Astrocyte of the spinal cord (primary cell): ENCODE measurements around the gene ZEB1.

Experiments used
- DNase-seq: peaks from one replicate; pipeline ENCODE4 v3.0.0; 2011; ENCODE audit warnings: low read depth, low spot score
- H3K4me3 ChIP-seq: 2 replicates; pipeline ENCODE4 v1.5.1; 2011; ENCODE audit warnings: low read depth, mild to moderate bottlenecking, low read length, moderate library complexity
- in situ Hi-C: cut with HindIII; loops from 2 replicates; pipeline ENCODE4 v1.10.0; 2017; ENCODE audit warnings: low sequenced_read_pairs
- TF ChIP-seq, protein P1 (sequence below): IDR thresholded peaks from 2 replicates; pipeline ENCODE4 v1.5.1; 2012; ENCODE audit warnings: low read depth, mild to moderate bottlenecking, low read length, inconsistent platforms

Gene ZEB1

DNA sequence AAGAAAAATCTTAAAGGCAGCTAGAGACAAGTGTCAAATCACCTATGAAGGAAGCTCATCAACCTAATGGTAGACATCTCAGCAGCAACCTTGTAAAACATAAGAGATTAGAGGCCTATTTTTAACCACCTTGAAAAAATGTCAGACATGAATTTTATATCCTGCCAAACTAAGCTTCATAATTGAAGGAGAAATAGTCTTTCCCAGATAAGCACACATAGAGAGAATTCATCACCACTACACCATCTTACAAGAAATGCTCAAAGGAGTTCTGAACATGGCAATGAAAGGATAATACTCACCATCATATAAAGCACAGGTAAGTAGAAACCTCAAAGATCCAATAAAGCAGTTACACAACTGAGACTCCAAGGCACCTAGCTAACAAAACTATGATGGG, 156.5 kb downstream of the ZEB1 start:
- in situ Hi-C loops: no loop called here
- no peak for DNase-seq
- H3K4me3 ChIP-seq: no peak overlapping the region
- TF ChIP-seq, protein P1, sequence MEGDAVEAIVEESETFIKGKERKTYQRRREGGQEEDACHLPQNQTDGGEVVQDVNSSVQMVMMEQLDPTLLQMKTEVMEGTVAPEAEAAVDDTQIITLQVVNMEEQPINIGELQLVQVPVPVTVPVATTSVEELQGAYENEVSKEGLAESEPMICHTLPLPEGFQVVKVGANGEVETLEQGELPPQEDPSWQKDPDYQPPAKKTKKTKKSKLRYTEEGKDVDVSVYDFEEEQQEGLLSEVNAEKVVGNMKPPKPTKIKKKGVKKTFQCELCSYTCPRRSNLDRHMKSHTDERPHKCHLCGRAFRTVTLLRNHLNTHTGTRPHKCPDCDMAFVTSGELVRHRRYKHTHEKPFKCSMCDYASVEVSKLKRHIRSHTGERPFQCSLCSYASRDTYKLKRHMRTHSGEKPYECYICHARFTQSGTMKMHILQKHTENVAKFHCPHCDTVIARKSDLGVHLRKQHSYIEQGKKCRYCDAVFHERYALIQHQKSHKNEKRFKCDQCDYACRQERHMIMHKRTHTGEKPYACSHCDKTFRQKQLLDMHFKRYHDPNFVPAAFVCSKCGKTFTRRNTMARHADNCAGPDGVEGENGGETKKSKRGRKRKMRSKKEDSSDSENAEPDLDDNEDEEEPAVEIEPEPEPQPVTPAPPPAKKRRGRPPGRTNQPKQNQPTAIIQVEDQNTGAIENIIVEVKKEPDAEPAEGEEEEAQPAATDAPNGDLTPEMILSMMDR: no peak

DNA sequence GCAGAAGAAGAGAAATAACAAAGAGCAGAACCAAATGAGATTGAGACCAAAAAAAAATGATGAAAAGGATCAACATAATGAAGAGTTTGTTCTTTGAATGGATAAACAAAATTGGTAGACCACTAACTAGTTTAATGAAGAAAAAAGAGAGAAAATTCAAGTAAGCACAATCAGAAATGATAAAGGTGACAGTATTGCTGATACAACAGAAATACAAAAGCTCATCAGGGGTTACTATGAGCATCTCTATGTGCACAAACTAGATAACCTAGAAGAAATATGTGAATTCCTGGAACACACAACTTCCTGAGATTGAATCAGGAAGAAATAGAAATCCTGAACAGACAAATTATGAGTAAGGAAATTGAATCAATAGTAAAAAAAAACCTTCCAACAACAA, 157.1 kb downstream of the ZEB1 start:
- in situ Hi-C loops: no loop called here
- no peak overlapping the region for H3K4me3 ChIP-seq
- DNase-seq: no peak
- TF ChIP-seq, protein P1: no peak

DNA sequence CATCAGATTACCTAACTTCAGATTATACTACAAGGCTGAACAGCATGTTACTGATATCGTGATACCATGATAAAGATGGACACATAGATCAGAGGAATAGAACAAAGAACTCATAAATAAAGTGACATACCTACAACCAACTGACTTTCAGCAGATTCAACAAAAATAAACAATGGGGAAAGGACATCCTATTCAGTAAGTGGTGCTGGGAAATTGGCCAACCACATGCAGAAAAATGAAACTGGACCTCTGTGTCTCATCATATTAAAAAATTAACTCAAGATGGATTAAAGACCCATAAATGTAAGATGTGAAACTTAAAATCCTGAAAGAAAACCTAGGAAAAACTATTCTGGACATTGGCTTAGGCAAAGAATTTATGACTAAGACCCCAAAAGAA, 158.6 kb downstream of the ZEB1 start:
- H3K4me3 ChIP-seq: no peak overlapping the region
- TF ChIP-seq, protein P1: no peak
- DNase-seq: no peak
- in situ Hi-C loops: no loop called here

DNA sequence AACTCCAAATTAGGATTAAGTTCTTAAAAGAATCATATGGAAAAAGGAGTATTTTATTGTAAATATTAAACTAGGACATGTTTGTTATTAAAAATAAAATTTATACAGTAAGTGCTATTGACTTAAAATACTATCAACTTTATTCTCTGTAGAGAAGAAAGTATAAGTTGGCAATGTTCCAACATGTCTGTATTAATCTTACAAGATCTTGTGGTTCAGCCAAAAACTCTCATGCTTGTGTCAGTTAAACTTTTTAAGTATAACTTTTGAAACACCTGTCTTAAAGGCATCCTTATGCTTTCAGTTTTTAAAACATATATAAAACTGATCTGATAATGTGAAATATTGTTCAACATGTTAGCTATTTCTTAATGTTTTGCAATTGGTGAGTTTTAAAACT, 160.7 kb downstream of the ZEB1 start:
- in situ Hi-C loops: no loop called here

DNA sequence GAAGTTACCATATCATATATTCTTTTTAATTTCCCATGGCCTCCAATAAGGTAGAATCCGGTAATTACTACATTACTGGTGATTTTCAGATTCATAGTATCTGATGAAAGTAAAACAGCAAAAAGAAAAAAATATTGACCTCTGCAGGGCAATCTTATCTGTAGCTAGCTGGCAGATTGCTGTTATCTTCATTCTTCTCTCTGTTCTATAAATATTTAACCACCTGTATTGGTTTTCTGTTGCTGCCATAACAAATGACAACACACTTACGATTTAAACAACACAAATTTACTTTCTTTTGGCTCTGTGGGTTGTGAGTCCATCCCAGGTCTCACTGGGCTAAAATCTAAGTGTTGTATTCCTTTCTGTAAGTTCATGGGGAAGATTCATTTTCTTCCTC, 164.5 kb downstream of the ZEB1 start:
- in situ Hi-C loops: no loop called here
- H3K4me3 ChIP-seq: no peak overlapping the region
- DNase-seq: no peak
- TF ChIP-seq, protein P1: no peak

More for the DNA sequence above, 160.7 kb downstream of the ZEB1 start:
- no peak for DNase-seq
- TF ChIP-seq, protein P1: no peak
- no peak overlapping the region for H3K4me3 ChIP-seq

DNA sequence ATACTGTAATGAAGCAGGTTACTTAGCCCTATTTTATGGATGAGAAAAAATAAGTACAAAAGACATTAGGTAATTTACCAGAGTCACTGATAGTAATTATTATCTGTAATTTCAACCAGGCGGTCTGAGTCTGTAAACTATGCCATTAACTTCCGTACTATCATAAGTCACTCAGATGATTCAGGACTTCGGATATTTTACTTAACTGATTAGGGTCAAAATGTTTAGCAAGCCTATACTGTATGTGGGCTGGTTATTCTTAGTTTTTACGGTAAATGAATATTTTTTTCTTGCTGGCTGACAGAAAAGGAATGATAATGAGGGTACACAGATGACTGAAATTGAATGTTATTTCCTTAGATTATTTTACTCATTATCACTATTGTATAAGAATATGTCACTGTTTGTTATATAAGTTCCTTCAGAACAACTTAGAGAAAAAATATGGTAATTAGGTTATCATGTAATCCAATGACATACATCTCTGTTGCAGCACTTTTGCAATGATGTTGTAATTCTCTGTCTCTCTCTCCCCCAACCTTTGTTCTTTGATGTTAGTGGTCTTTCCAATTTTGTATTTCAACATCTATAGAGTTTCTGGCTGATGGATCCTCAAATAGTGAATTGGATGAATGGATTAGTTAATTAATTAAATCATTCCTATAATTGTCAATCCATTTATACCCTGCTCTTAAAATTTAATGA, 165.6 kb downstream of the ZEB1 start:
- no peak for DNase-seq
- H3K4me3 ChIP-seq: no peak overlapping the region
- TF ChIP-seq, protein P1: no peak
- in situ Hi-C loops: no loop called here
